22Rv1 (cell line): Measurements from ENCODE around the gene LIG1.

ENCODE experiments used
- ZFX ChIP-seq: fragments of 450-650 bp; IDR thresholded peaks from 2 replicates; pipeline ENCODE4 v1.6.1; 2017; ENCODE audit warnings: antibody characterized with exemption, borderline replicate concordance
- TF ChIP-seq, protein P1 (sequence below): fragments of 450-650 bp; IDR thresholded peaks from 2 replicates; pipeline ENCODE4 v1.5.1; 2017; ENCODE audit warnings: mild to moderate bottlenecking

DNA sequence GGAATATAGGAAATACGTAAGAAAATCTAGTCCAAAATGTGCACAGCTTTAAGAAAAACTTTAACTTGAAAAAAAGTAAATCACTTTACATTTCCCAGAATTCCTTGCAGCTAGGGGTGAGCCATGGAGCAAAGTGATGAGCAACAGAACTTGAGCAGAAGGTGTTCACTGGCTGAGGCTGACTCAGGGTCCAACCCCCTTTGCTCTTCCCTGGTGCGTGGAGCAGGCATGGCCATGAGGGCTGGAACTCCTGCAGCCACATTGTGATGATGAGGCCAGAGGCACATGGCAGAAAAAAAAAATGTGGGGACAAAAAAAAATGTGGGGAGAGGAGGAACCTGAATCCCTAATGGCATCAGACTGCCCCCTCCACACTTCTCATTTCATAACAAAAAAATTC is 49.6 kb downstream of the LIG1 start:
- TF ChIP-seq, protein P1, sequence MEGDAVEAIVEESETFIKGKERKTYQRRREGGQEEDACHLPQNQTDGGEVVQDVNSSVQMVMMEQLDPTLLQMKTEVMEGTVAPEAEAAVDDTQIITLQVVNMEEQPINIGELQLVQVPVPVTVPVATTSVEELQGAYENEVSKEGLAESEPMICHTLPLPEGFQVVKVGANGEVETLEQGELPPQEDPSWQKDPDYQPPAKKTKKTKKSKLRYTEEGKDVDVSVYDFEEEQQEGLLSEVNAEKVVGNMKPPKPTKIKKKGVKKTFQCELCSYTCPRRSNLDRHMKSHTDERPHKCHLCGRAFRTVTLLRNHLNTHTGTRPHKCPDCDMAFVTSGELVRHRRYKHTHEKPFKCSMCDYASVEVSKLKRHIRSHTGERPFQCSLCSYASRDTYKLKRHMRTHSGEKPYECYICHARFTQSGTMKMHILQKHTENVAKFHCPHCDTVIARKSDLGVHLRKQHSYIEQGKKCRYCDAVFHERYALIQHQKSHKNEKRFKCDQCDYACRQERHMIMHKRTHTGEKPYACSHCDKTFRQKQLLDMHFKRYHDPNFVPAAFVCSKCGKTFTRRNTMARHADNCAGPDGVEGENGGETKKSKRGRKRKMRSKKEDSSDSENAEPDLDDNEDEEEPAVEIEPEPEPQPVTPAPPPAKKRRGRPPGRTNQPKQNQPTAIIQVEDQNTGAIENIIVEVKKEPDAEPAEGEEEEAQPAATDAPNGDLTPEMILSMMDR: no peak
- no peak for TF ChIP-seq ZFX
